ENCODE measurements around the gene VAV3.

DNA sequence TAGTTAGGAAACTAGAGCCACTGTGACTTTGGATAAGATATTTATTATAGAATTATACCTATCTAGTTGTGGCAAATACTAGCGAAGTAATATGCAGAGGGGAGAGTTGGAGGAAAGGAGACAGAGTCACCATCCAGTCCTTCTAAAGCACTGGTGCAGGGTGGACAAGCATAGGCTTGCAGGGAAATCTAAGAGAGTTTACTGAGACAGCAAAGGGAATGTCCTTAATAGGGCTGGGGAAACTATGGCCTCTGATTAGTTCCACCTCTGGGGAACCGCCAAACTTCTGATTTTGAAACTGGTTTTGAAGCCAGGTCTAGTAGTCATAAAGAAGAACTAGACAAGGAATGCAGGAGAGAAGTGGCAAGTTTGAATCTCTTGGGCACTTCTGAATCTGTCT lies 407.9 kb downstream of the VAV3 start:
- TF ChIP-seq CTCF (conservative IDR thresholded peaks at IDR 0.05; ENCODE audit: low read length) (no peak), EZH2phosphoT487 (IDR thresholded peaks at IDR 0.05; ENCODE audit: borderline replicate concordance, low read depth, low read length) (no peak)

Measured in OCI-LY7 (cell line).